Colonic mucosa (tissue), 4 donors: ENCODE results near the gene OARD1. TPM values are rescaled to one million over a fixed set of nuclear protein-coding genes. Genes with fewer than 3 reads are reported as not detected.

Experiments
- DNase-seq: peaks from one replicate; pipeline ENCODE4 v3.0.0-alpha.2; 2020
- H3K27ac ChIP-seq: fragments of 200-600 bp; one replicate; pipeline ENCODE4 v1.8.0; 2021
- H3K27me3 ChIP-seq: fragments of 200-600 bp; one replicate; pipeline ENCODE4 v1.8.0; 2021
- H3K36me3 ChIP-seq: fragments of 200-600 bp; one replicate; pipeline ENCODE4 v1.8.0; 2021
- H3K4me1 ChIP-seq: fragments of 200-600 bp; one replicate; pipeline ENCODE4 v1.8.0; 2021; ENCODE audit warnings: mild to moderate bottlenecking
- H3K4me3 ChIP-seq: fragments of 200-600 bp; one replicate; pipeline ENCODE4 v1.8.0; 2021
- H3K9ac ChIP-seq, 2 donors: one replicate each; pipeline ENCODE4 v1.7.0; 2013; ENCODE audit warnings: control low read depth in 2 of 2, low read depth in 2 of 2, low read length in 2 of 2
- H3K9me3 ChIP-seq: fragments of 200-600 bp; one replicate; pipeline ENCODE4 v1.8.0; 2021
- intact Hi-C: fragments of 100-400 bp; cut with DNase I; formaldehyde crosslinking; loops from one replicate; pipeline ENCODE4 v1.14.1; 2022
- total RNA-seq, 2 donors: library from RNA; stranded (reverse); fragmentation: NEBNext Ultra II Directional in 1 of 2; extraction: Animal tissue kit (Norgen Biotek cat#: 25700) in 1 of 2; gene quantifications; one replicate each; pipeline ENCODE4 v1.2.1, GENCODE V29; 2021
- TF ChIP-seq, protein P1 (sequence below): fragments of 200-600 bp; IDR thresholded peaks from one replicate; pipeline ENCODE4 v1.8.0; 2022; ENCODE audit warnings: antibody characterized with exemption, mild to moderate bottlenecking
- donor health status: healthy.
- donor health status: DM: no; HTN: no; CAD: no.
- donor health status: DM: no; HTN: no; CAD: no.

OARD1 gene
- total RNA-seq, 2 donors from 2014 or later, result 25.0 to 34.2 TPM

DNA sequence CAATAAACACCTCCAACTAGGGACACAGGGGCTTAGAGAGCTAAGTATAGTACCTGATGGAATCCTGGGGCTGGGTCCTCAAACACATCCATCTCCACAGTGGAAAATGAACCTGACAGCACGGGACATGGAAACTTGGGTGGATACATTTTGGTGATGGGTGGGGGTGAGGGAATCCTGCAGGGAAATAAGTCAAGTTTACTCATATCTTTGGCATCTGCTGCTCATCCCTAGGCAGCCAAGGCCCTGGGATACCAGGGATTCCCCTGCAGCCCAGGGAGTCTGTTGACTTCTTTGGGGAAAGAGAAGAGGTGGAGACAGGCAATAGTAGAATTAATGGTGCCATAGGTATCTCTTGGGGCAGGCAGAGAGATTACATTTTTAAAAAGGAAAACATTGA, 12.6 kb downstream of the OARD1 start:
- no peak overlapping the region for H3K9ac ChIP-seq
- H3K9me3 ChIP-seq, result no peaks in the 10 kb centered on the region
- H3K36me3 ChIP-seq, result no peaks in the 10 kb centered on the region
- H3K4me3 ChIP-seq, result no peak overlapping the region
- no peaks in the 10 kb centered on the region for H3K27me3 ChIP-seq
- intact Hi-C loops, result no loop called here
- no peak overlapping the region for H3K27ac ChIP-seq
- TF ChIP-seq, protein P1, sequence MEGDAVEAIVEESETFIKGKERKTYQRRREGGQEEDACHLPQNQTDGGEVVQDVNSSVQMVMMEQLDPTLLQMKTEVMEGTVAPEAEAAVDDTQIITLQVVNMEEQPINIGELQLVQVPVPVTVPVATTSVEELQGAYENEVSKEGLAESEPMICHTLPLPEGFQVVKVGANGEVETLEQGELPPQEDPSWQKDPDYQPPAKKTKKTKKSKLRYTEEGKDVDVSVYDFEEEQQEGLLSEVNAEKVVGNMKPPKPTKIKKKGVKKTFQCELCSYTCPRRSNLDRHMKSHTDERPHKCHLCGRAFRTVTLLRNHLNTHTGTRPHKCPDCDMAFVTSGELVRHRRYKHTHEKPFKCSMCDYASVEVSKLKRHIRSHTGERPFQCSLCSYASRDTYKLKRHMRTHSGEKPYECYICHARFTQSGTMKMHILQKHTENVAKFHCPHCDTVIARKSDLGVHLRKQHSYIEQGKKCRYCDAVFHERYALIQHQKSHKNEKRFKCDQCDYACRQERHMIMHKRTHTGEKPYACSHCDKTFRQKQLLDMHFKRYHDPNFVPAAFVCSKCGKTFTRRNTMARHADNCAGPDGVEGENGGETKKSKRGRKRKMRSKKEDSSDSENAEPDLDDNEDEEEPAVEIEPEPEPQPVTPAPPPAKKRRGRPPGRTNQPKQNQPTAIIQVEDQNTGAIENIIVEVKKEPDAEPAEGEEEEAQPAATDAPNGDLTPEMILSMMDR, result no peak
- no peak for DNase-seq
- peaks cover 5% of the 10 kb centered on the region for H3K4me1 ChIP-seq

DNA sequence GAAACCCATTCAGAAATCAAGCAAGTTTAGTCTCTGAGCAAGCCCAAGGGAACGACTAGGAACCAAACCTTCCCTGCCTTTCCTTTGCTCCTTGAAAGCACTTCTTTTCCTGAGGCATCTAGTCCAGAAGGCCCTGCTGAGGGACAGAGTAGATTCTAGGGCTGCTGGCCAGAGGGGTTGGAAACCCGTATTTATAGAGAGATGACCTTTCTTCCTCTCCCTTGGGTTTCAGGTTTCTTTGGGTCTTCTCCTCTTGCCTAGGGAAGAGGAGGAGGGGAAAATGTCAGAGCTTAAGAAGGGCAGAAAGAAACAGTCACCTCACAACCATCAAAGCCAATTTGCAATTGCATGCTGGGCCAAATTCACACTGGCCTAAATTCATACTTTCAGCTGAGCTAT, 13.4 kb downstream of the OARD1 start:
- TF ChIP-seq, protein P1, result no peak
- Histone ChIP-seq H3K27ac (no peak overlapping the region), H3K36me3 (no peaks in the 10 kb centered on the region), H3K4me1 (peaks cover 5% of the 10 kb centered on the region), H3K4me3 (no peak overlapping the region), H3K9me3 (no peaks in the 10 kb centered on the region), H3K9ac (no peak overlapping the region), H3K27me3 (no peaks in the 10 kb centered on the region)
- DNase-seq, result no peak
- intact Hi-C loops, result no loop called here

DNA sequence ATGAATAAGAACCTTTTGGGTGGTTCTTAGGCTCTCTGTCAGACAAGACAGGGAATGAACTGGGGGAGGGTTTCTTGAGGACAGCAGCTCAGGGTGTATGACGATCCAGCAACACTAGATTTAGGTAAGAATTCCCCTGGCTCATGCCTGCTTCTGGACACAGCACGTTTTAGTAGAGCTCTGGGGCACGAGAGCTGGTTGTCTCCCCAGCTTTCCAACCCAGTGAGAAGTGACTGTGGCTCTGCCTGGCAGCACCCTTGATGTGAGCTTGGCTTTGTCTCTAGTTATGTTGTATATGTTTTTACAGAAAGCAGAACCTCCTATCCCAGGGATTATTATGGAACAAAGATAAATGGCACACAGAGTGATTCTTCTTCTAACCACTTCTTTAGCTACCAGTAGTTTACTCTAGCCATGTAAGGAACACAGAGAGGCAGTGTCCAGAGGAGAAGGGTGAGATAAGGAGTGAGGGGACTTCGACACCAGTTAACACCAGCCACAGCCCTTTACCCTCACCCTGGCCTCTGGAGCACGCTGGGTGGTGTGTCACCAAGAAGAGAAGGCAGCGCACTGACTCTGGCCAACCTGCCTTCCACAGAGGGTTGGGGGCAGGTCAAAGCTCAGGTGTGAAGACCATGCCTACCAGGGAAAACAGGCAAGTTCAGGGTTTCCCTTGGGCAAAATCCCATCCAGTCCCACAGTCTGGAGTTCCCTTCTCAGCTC, 15.2 kb downstream of the OARD1 start:
- DNase-seq, result no peak
- H3K4me1 ChIP-seq, result peaks cover 5% of the 10 kb centered on the region
- TF ChIP-seq, protein P1, result no peak

DNA sequence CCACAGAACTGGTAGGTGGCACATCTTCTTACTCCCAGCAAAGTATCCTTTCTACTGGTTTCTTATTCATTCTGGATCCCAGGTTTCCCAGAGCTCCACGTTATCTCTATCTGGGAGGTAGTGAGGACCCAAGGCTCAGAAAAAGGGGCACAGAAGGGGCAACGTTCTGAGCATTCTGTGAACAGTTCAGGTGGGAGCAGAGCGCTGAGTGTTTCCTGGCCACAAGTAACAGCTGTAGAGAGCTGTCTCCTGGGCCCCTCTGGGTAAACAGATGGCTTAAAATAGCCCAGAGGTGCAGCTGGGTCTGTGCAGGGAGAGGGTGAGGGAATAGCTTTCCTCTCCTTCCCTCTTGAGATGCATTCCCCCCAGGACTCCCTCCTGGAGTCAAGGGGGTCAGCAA, 17.0 kb downstream of the OARD1 start:
- H3K36me3 ChIP-seq, result no peaks in the 10 kb centered on the region
- no peak overlapping the region for H3K27ac ChIP-seq
- no peak overlapping the region for H3K9ac ChIP-seq
- intact Hi-C loops, result no loop called here
- TF ChIP-seq, protein P1, result no peak
- DNase-seq, result no peak
- no peaks in the 10 kb centered on the region for H3K27me3 ChIP-seq
- H3K4me1 ChIP-seq, result peaks cover 5% of the 10 kb centered on the region
- no peak overlapping the region for H3K4me3 ChIP-seq
- no peaks in the 10 kb centered on the region for H3K9me3 ChIP-seq

More for the DNA sequence above, 15.2 kb downstream of the OARD1 start:
- H3K36me3 ChIP-seq, result no peaks in the 10 kb centered on the region
- H3K27me3 ChIP-seq, result no peaks in the 10 kb centered on the region
- no peak overlapping the region for H3K9ac ChIP-seq
- H3K27ac ChIP-seq, result no peak overlapping the region
- intact Hi-C loops, result no loop called here
- no peak overlapping the region for H3K4me3 ChIP-seq
- no peaks in the 10 kb centered on the region for H3K9me3 ChIP-seq

DNA sequence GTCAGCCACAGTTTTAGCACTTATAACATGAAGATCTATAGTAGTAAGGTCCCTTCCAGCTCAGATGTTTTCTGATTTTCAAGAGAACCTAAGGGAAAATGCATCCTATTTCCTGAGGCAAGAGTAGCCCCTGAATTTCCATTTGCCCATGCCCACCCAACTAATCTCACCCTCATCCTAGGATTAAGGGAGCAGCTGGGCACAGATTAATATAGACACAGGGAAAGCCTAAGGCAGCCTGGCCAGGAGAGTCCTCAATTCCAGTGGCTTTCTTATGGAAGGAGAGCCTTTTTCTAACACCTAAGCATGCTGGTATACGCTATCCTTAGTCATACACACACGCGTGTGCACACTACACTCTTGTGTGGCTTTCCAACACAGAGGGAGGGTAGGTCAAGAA, 17.6 kb downstream of the OARD1 start:
- Histone ChIP-seq H3K36me3 (no peaks in the 10 kb centered on the region), H3K9me3 (no peaks in the 10 kb centered on the region), H3K27me3 (no peaks in the 10 kb centered on the region), H3K4me3 (no peak overlapping the region), H3K9ac (no peak overlapping the region), H3K27ac (no peak overlapping the region), H3K4me1 (peaks cover 5% of the 10 kb centered on the region)
- intact Hi-C loops, result no loop called here
- no peak for DNase-seq
- TF ChIP-seq, protein P1, result no peak
